Activated CD4-positive, alpha-beta memory T cell treated with anti-CD3 and anti-CD28 coated beads, Interleukin-2, amount 10 ng/mL, durations not matched to agents 7 days and 5 days (primary cell): ENCODE results near the gene RASEF. TPM values are rescaled to one million over a fixed set of nuclear protein-coding genes. Genes with fewer than 3 reads are reported as not detected.

Experiments used
- CTCF ChIA-PET: fragments of 350-600 bp; sonication (Branson Sonifier 250); formaldehyde crosslinking; loops from one replicate; lab custom pipeline; 2021; ENCODE audit warnings: antibody characterized with exemption, inconsistent platforms; lab: Charles Lee
- POLR2A ChIA-PET: fragments of 350-600 bp; sonication (Branson Sonifier 250); formaldehyde crosslinking; loops from one replicate; lab custom pipeline; 2021; ENCODE audit warnings: antibody characterized with exemption; lab: Charles Lee
- DNase-seq: peaks from one replicate; pipeline ENCODE4 v3.0.0-alpha.2; 2020
- H3K27ac Mint-ChIP-seq: one replicate; pipeline ENCODE4 v1.8.0; 2021; ENCODE audit warnings: mild to moderate bottlenecking, mixed read lengths
- H3K27me3 Mint-ChIP-seq: one replicate; pipeline ENCODE4 v1.8.0; 2021; ENCODE audit warnings: mixed read lengths
- H3K36me3 Mint-ChIP-seq: one replicate; pipeline ENCODE4 v1.8.0; 2021; ENCODE audit warnings: low read depth, mixed read lengths
- H3K4me1 Mint-ChIP-seq: one replicate; pipeline ENCODE4 v1.8.0; 2021; ENCODE audit warnings: mixed read lengths
- H3K4me3 Mint-ChIP-seq: one replicate; pipeline ENCODE4 v1.8.0; 2021; ENCODE audit warnings: mild to moderate bottlenecking, mixed read lengths
- H3K9me3 Mint-ChIP-seq: one replicate; pipeline ENCODE4 v1.8.0; 2021; ENCODE audit warnings: mixed read lengths
- total RNA-seq, 2 experiments: library from RNA; stranded (reverse); gene quantifications; one replicate each; pipeline ENCODE4 v1.2.3, GENCODE V29; 2021

RASEF gene
- total RNA-seq, 2 experiments from 2014 or later, result not detected

DNA sequence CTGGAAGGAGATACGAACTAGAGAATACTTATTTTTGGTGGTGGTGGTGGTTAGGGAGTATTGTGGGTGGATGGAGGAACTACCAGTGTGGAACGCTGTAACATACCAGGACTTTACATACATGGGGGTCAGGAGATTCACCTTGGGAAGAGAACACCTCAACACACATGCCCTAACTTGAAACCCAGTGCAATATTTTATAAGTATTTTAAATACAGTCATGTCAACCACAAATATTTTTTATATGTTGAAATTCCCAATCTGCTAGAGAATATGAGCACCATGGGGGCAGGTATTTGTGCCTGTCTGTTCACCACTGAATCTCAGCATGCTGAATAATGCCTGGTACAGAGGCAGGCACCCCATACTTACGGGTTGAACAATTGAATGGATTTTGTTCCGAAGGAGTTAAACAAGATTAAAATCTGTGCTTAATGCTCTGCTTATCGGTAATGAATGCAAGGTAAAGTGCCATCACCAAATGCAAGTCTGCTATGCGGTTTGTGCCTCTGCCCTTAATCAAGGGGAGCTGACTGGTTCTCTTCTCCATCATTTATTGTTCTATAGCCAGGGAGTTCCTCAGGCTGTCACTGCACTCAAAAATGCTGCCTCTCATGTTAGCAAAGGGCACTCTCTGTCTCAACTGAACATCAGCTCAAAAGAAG is 65.3 kb downstream of the RASEF start:
- Mint-ChIP-seq H3K27ac (no peak overlapping the region), H3K4me1 (no peaks in the 10 kb centered on the region), H3K36me3 (no peaks in the 10 kb centered on the region), H3K4me3 (no peak overlapping the region), H3K27me3 (no peaks in the 10 kb centered on the region), H3K9me3 (no peaks in the 10 kb centered on the region)
- CTCF ChIA-PET, result no interaction called here
- POLR2A ChIA-PET, result no interaction called here
- DNase-seq, result no peak

DNA sequence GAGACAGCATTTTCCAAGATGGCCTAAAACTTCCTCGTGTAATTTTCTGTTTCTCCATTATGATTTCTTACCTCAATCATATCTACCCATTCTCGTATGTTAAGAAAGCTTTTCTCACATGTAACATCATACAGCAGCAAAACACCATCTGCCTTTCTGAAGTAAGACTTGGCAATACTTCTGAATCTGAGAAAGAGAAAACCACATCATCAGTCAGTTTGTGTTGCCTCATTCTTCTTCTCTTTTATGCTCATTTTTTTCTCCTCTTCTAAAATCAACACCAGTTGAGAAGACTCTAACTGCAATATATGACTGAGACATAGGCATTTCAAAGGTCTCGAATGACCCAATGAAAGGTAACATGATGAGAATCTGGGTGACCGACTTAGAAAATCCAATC is 66.0 kb downstream of the RASEF start:
- no peaks in the 10 kb centered on the region for H3K36me3 Mint-ChIP-seq
- POLR2A ChIA-PET, result no interaction called here
- CTCF ChIA-PET, result no interaction called here
- no peaks in the 10 kb centered on the region for H3K4me1 Mint-ChIP-seq
- DNase-seq, result no peak
- H3K27ac Mint-ChIP-seq, result no peak overlapping the region
- no peaks in the 10 kb centered on the region for H3K9me3 Mint-ChIP-seq
- H3K27me3 Mint-ChIP-seq, result no peaks in the 10 kb centered on the region
- no peak overlapping the region for H3K4me3 Mint-ChIP-seq

- H3K4me3 Mint-ChIP-seq, result no peak overlapping the region
- H3K27ac Mint-ChIP-seq, result no peak overlapping the region
- CTCF ChIA-PET, result no interaction called here
- no peaks in the 10 kb centered on the region for H3K4me1 Mint-ChIP-seq
- no peak for DNase-seq
- H3K36me3 Mint-ChIP-seq, result no peaks in the 10 kb centered on the region
- no peaks in the 10 kb centered on the region for H3K27me3 Mint-ChIP-seq
- POLR2A ChIA-PET, result no interaction called here
- H3K9me3 Mint-ChIP-seq, result no peaks in the 10 kb centered on the region
Measured at GRCh38 chr9:82993856-82994605, 68.9 kb downstream of the RASEF start.

DNA sequence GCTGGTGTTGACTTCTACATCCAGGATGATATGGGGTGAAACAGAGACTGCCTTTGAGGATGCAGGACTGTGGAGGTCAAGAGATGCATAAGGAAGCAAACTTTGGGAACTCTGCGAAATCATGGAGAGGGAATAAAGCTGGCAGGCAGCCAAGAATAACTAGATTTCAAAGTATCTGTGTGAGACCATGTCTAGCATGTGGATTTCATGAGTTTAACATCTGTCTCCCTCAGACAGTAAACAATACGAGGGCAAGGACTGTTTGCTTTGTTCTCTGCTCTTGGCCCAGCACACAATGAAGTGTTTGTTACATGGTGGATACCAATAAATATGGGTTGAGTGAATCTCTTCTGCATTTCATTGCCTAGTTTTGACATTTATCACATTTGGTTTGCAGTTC is 71.3 kb downstream of the RASEF start:
- POLR2A ChIA-PET, result no interaction called here
- Mint-ChIP-seq H3K27me3 (no peaks in the 10 kb centered on the region), H3K27ac (no peak overlapping the region), H3K36me3 (no peaks in the 10 kb centered on the region), H3K4me1 (no peaks in the 10 kb centered on the region), H3K4me3 (no peak overlapping the region), H3K9me3 (no peaks in the 10 kb centered on the region)
- CTCF ChIA-PET, result no interaction called here
- DNase-seq, result no peak

GRCh38 chr9:82989929-82990328 is 73.0 kb downstream of the RASEF start:
- Mint-ChIP-seq H3K4me1 (no peaks in the 10 kb centered on the region), H3K9me3 (peaks cover 2% of the 10 kb centered on the region)
- POLR2A ChIA-PET, result no interaction called here

GRCh38 chr9:82988488-82988887 is 74.5 kb downstream of the RASEF start:
- H3K36me3 Mint-ChIP-seq, result no peaks in the 10 kb centered on the region
- peaks cover 3% of the 10 kb centered on the region for H3K9me3 Mint-ChIP-seq
- H3K4me1 Mint-ChIP-seq, result no peaks in the 10 kb centered on the region
- H3K27me3 Mint-ChIP-seq, result no peaks in the 10 kb centered on the region
- no peak overlapping the region for H3K27ac Mint-ChIP-seq
- no peak overlapping the region for H3K4me3 Mint-ChIP-seq
- CTCF ChIA-PET, result no interaction called here
- POLR2A ChIA-PET, result no interaction called here
- no peak for DNase-seq

More at GRCh38 chr9:82989929-82990328, 73.0 kb downstream of the RASEF start:
- H3K27ac Mint-ChIP-seq, result no peak overlapping the region
- DNase-seq, result no peak
- no peak overlapping the region for H3K4me3 Mint-ChIP-seq
- CTCF ChIA-PET, result no interaction called here
- H3K27me3 Mint-ChIP-seq, result no peaks in the 10 kb centered on the region
- no peaks in the 10 kb centered on the region for H3K36me3 Mint-ChIP-seq

GRCh38 chr9:82987370-82988189 is 75.4 kb downstream of the RASEF start:
- Mint-ChIP-seq H3K27ac (no peak overlapping the region), H3K9me3 (peaks cover 3% of the 10 kb centered on the region), H3K36me3 (no peaks in the 10 kb centered on the region), H3K4me1 (no peaks in the 10 kb centered on the region), H3K4me3 (no peak overlapping the region), H3K27me3 (no peaks in the 10 kb centered on the region)
- DNase-seq, result no peak
- CTCF ChIA-PET, result no interaction called here
- POLR2A ChIA-PET, result no interaction called here

GRCh38 chr9:82981552-82981951 is 81.4 kb downstream of the RASEF start:
- Mint-ChIP-seq H3K27ac (no peak overlapping the region), H3K27me3 (no peaks in the 10 kb centered on the region), H3K4me1 (no peaks in the 10 kb centered on the region), H3K4me3 (no peak overlapping the region), H3K9me3 (peaks cover 3% of the 10 kb centered on the region), H3K36me3 (no peaks in the 10 kb centered on the region)
- no peak for DNase-seq
- ChIA-PET CTCF (no interaction called here), POLR2A (no interaction called here)

DNA sequence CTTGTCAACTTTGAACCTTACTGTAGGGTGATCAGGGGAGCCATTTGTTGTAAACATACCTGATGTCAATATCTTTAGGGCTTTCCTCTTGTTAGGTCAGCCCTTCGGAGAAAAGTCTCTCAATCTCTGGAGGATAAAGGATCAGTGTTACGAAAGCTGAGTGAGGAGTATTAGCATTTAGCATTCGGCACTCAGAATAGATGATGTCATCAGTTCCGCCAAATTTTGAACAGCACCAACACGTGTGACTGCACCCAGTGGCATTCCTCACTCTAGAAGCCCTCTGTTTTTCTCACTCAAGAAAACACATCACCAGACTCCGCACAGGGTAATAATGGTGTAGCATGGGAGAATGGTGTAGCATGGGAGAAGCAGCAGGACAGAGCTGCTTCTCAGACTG is 87.8 kb downstream of the RASEF start:
- no peaks in the 10 kb centered on the region for H3K36me3 Mint-ChIP-seq
- no peaks in the 10 kb centered on the region for H3K27me3 Mint-ChIP-seq
- no peak for DNase-seq
- H3K4me1 Mint-ChIP-seq, result no peaks in the 10 kb centered on the region
- CTCF ChIA-PET, result interaction anchor here (1.2 kb wide), 1 partner anchor 16 kb away, joined by 3 read pairs; no protein-coding TSS in a partner anchor
- H3K9me3 Mint-ChIP-seq, result no peaks in the 10 kb centered on the region
- POLR2A ChIA-PET, result no interaction called here
- no peak overlapping the region for H3K4me3 Mint-ChIP-seq
- no peak overlapping the region for H3K27ac Mint-ChIP-seq

DNA sequence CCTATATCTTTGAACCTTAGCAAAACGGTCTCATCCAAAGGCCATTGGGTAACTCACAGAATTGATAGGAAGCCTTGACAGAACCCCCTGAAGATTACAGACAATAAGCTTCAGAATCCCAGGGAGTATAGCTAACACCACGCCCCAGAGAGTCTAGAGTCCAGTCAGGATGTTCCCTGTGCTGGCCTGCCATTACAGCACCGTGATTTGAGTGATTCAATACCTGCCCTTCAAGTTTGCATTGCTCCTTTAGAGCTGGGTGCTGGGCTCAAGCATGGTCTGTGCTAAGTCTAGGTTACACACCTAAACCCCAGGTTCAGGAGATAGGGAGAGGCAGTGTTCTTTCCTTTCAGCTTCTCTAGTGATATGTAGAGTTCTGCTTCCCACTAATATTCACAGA is 90.5 kb downstream of the RASEF start:
- Mint-ChIP-seq H3K27me3 (no peaks in the 10 kb centered on the region), H3K4me3 (no peak overlapping the region), H3K9me3 (no peaks in the 10 kb centered on the region), H3K36me3 (no peaks in the 10 kb centered on the region), H3K27ac (no peak overlapping the region), H3K4me1 (no peaks in the 10 kb centered on the region)
- no peak for DNase-seq
- CTCF ChIA-PET, result no interaction called here
- POLR2A ChIA-PET, result no interaction called here

DNA sequence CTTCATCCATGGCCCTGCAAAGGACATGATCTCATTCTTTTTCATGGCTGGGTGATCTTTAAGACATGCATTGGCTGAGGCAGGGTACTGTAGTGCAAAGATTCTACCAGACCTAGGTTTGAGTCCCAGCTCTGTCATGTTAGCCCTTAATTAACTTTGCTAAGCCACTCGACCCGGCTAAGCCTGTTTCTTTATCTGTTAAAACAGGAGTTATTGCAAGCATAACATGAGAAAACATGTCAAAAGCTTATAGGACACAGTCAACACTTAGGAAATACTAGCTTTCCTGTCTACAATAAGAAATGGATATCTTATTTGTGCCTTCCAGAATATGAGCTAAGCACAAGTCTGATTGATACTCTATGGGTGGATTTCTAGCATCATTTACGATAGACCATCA is 92.6 kb downstream of the RASEF start:
- ChIA-PET CTCF (no interaction called here), POLR2A (no interaction called here)
- DNase-seq, result no peak
- no peak overlapping the region for H3K27ac Mint-ChIP-seq
- H3K4me1 Mint-ChIP-seq, result no peaks in the 10 kb centered on the region
- H3K36me3 Mint-ChIP-seq, result no peaks in the 10 kb centered on the region
- H3K9me3 Mint-ChIP-seq, result no peaks in the 10 kb centered on the region
- no peaks in the 10 kb centered on the region for H3K27me3 Mint-ChIP-seq
- H3K4me3 Mint-ChIP-seq, result no peak overlapping the region

DNA sequence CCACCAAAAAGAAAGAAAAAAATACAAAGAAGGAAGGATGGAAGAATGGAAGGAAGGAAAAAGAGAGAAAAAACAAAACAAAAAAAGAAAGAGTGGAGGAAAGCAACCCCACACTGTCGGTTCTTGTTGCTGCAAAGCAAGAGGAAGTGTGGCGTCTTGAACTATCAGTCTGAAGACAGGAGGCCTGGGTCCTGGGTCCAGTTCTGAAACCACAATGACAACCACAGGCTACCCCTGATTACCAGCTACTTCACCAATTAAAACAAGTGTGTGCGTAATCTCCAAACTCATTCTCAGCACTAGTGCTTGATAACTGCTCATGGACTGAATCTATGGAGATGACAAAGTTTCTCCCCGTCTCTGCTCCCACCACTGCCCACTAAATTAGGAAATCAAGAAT is 93.7 kb downstream of the RASEF start:
- H3K9me3 Mint-ChIP-seq, result no peaks in the 10 kb centered on the region
- H3K4me1 Mint-ChIP-seq, result no peaks in the 10 kb centered on the region
- H3K36me3 Mint-ChIP-seq, result no peaks in the 10 kb centered on the region
- no peak for DNase-seq
- no peaks in the 10 kb centered on the region for H3K27me3 Mint-ChIP-seq
- no peak overlapping the region for H3K4me3 Mint-ChIP-seq
- no peak overlapping the region for H3K27ac Mint-ChIP-seq
- CTCF ChIA-PET, result no interaction called here
- POLR2A ChIA-PET, result no interaction called here

- Mint-ChIP-seq H3K4me3 (no peak overlapping the region), H3K4me1 (no peaks in the 10 kb centered on the region), H3K9me3 (no peaks in the 10 kb centered on the region), H3K27me3 (no peaks in the 10 kb centered on the region), H3K27ac (no peak overlapping the region), H3K36me3 (no peaks in the 10 kb centered on the region)
- ChIA-PET CTCF (no interaction called here), POLR2A (no interaction called here)
- DNase-seq, result no peak
Measured at GRCh38 chr9:82968816-82969215, 94.1 kb downstream of the RASEF start.
